ENCODE measurements around the gene HERC4.

- TF ChIP-seq CTCF (conservative IDR thresholded peaks at IDR 0.05 in 1 of 2, IDR thresholded peaks at IDR 0.05 in 1 of 2; ENCODE audit: low read depth in 1 of 2, low read length in 2 of 2): no peak
- TF ChIP-seq EZH2 (IDR thresholded peaks at IDR 0.05; ENCODE audit: low read length, missing control alignments): no peak
These were observed 191.3 kb downstream of the HERC4 start for GRCh38 chr10:67883710-67884312.

All from fibroblast of lung (primary cell).